Astrocyte (in vitro differentiated cells and primary cell): Measurements from ENCODE around the gene KCNMB2.

Experiments
- CTCF ChIP-seq: IDR thresholded peaks from 2 replicates; pipeline ENCODE4 v1.5.1; 2011; ENCODE audit warnings: low read depth, mild to moderate bottlenecking, inconsistent platforms, low read length, moderate library complexity; ENCODE audit not compliant: insufficient read depth
- EZH2 ChIP-seq: IDR thresholded peaks from 2 replicates; pipeline ENCODE4 v1.6.1; 2012; ENCODE audit warnings: mild to moderate bottlenecking, low read length, inconsistent platforms; ENCODE audit not compliant: insufficient read depth

- no peak for TF ChIP-seq CTCF
- TF ChIP-seq EZH2, result no peak
Measured at GRCh38 chr3:178562143-178562946, 26.1 kb downstream of the KCNMB2 start.
